GDM1 (cell line): Measurements from ENCODE around the gene SMYD3.

ENCODE experiments used
- DNase-seq: peaks from one replicate; lab custom pipeline; 2025; lab: John Stamatoyannopoulos, UW

The SMYD3 gene

DNA sequence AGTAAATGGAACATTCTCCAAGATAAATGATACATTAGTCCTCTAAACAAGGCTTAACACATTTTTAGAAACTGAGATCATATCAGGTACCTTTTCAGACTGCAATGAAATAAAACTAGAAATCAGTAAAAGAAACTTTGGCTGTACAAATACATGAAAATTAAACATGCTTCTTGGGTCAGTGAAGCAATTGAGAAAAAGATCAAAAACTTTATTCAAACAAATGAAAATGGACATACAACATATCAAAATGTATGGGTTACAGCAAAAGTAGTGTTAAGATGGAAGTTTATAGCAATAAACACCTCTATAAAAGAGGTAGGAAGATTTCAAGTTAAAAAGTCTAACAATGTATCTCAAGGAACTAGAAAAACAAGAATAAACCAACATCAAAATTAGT is 598.5 kb downstream of the SMYD3 start:
- DNase-seq = no peak

DNA sequence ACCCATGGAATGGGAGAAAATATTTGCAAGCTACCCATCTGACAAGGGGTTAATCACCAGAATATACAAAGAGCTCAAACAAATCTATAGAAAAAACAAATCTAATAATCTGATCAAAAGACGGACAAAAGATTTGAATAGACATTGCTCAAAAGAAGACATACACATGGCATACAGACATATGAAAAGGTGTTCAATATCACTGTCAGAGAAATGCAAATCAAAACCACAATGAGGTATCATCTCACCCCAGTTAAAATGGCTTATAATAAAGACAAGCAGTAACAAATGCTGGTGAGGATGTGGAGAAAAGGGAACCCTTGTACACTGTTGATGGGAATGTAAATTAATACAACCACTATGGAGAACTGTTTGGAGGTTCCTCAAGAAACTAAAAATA is 600.9 kb downstream of the SMYD3 start:
- DNase-seq = no peak

- DNase-seq = no peak
Observed at GRCh38 chr1:245903851-245904250, 603.2 kb downstream of the SMYD3 start.

DNA sequence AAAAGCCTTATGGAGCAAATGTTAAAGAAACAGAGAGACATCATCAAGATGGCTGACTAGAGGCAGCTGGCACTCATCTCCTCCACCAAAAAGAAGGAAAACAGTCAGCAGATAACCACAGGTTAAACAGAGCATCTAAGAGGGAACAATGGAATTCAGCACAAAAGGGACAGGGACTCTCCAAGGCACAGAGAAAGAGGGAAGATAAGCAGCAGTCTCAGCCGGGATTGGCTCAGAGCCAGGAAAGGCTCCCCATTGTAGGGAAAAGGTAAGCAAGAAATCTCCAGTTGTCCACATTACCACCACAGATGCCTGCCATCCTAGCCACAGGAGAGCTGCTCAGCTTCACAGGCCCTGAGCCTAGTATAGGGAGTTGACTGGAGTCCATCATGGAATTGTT is 605.5 kb downstream of the SMYD3 start:
- no peak for DNase-seq

- DNase-seq = no peak
Observed at GRCh38 chr1:245901037-245901436, 606.0 kb downstream of the SMYD3 start.

- no peak for DNase-seq
Observed at GRCh38 chr1:245898581-245898980, 608.5 kb downstream of the SMYD3 start.

GRCh38 chr1:245896258-245896657 is 610.8 kb downstream of the SMYD3 start:
- DNase-seq = no peak

- no peak for DNase-seq
Observed at GRCh38 chr1:245895455-245895959, 611.6 kb downstream of the SMYD3 start.

DNA sequence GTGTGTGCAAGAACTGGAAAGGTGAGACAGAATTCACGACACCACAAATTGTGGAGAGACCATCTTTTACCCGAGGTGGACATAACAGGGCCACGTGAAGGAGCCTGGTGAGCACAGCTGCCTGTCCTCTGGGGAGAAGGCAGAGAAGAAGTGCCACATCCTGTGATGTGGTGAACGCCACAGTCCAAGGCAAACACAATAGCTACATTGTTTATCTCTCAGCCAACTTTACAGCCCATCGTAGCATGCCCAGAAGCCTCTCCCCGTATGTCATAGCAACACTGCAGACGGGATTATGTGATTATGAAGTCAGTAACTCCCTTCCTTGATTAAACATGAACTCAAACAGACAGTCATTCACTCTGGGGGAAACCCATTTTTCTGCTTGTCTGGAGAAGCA is 612.2 kb downstream of the SMYD3 start:
- DNase-seq = no peak

DNA sequence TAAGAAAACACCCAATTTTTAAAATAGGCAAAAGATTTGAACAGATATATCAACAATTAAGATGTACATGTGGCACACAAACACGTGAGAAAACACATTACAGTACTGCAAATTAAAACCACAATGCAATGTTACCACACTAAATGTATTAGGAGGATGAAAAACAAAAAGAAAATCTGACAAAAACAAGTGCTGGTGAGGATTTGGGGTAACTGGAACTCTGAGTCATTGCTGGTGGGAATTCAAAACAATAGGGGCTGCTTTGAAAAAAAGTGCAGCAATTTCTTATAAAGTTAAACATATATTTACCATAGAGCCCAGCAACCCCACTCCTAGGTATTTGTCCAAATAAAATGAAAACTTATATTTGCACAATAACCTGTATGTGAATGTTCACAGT is 614.1 kb downstream of the SMYD3 start:
- no peak for DNase-seq

DNA sequence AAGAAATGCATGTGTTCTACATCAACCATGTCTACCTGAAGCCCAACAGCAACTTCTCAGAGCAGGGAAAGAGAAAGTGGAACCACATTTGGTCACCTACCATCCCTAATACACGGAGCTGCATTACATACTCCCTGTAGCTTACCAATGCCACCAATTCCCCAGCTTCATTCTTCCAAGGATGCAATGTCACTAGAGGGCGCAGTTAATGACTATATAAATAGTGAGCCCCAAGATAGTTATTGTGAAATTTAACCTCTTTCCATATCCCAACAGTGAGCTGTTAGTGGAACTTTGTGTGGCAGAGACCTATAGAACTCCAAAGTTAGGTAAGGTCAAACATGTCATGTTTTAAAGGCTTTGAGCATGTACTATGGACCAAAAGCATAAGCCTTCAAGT is 618.3 kb downstream of the SMYD3 start:
- DNase-seq = no peak

- DNase-seq = no peak
Observed at GRCh38 chr1:245887829-245888228, 619.2 kb downstream of the SMYD3 start.

GRCh38 chr1:245881767-245882391 is 625.2 kb downstream of the SMYD3 start:
- no peak for DNase-seq

DNA sequence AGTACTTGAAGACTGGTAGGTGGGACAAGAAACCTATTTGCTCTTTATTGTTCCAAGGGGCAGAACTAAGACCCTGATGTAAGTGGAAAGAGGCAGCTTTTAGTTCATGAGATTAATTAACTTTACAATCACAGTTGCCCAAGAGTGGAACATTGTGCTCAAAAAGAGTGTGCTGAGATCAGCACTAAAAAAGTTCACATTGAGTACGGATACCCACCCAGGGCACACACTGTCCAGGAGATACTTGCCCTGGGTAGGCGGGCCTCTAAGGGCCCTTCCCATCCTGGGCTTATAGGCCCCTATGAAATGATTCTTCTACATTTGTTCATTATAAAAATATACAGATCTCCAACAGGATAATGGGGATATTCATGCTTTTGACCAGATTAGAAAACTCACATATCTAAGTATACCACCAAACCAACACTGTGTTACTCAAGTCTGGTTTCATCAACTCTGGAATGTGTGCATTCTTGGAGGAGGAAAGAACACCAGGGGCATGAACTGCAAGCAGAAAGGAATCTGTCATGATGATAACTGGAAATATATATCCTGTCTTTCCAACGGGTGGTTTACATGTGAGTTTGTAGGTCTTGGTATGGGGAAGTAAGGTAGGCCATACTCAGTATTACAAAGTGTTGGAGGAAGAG is 626.2 kb downstream of the SMYD3 start:
- no peak for DNase-seq

DNA sequence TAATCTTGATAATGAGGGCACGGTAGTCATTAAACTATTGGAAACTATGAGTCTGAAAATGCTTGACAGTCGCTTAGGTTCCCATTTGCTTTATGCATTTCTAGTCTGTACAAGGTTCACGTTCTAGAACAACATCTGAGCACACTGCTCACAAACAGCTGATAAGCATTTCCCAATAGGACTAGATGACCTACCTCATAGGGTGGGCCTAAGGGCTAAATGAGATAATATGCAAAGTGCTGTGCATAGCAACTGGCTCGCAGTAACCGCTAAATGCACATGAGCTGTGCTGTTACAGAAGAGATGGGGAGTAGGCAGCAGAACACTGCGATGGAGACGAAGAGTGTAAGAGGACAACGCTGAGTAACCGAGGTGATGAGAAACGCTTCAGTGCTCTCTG is 628.0 kb downstream of the SMYD3 start:
- DNase-seq = no peak

- no peak for DNase-seq
Observed at GRCh38 chr1:245878585-245878984, 628.5 kb downstream of the SMYD3 start.

- DNase-seq = no peak
Observed at GRCh38 chr1:245877976-245878375, 629.1 kb downstream of the SMYD3 start.

- DNase-seq = no peak
Observed at GRCh38 chr1:245876586-245876985, 630.5 kb downstream of the SMYD3 start.

DNA sequence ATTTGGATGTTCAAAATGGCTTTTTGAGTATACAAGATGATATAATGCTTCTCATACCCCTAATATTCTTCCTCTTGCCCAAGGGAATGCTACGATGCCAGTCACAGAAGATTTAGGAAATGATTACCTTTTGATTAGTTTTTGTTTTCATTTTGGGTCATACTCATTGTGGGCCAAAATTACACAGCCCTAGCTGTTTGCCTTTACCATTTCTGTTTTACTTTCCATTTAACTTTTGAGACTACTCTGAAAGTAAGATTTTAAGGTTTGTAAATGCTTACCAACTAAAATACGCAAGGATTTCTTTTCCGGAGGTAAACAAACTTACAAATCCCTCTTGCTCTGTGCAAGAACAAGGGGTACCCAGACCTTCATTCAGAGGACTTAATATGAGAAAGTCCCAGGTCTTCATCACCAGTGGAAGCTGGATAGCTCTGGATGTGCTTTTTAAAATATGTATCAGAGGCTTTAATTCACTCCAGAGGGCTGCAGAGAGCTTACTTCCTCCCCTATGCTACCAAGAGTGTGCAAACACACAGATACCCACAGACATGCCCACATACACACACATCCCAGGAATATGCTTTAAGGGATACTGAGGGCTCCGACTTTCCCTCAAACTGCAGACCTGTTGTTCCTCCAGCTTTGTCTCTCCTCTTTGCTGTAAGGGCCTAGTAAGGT is 631.4 kb downstream of the SMYD3 start:
- no peak for DNase-seq

DNA sequence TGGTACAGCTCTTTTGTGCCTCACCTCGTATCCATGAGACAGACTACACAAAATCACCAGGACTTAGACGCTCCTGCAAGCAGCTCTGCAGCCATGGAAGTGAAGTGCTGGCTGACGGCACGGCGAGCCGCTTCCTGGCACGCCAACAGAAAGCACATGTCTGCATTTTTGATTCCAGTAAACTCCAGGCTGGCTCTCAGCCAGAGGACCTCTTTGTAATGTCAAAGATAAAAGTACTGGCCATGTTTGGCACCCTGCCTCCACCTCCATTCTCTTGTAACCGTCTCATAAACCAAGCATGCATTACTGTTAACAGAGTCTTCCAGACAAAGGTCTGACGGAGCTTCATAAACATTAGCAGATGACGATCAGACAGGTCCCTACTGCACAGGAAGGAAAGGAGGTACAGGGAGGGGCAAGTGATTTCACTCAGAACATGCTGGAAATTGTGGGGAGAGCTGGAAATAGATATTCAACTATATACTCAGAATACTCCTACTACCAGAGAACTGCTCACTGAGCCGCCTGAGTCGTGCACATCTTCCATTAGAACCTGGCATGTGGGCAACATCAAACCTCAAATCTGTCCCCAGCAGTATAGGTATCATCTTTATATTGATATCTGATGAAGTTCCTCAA is 632.0 kb downstream of the SMYD3 start:
- DNase-seq = no peak

DNA sequence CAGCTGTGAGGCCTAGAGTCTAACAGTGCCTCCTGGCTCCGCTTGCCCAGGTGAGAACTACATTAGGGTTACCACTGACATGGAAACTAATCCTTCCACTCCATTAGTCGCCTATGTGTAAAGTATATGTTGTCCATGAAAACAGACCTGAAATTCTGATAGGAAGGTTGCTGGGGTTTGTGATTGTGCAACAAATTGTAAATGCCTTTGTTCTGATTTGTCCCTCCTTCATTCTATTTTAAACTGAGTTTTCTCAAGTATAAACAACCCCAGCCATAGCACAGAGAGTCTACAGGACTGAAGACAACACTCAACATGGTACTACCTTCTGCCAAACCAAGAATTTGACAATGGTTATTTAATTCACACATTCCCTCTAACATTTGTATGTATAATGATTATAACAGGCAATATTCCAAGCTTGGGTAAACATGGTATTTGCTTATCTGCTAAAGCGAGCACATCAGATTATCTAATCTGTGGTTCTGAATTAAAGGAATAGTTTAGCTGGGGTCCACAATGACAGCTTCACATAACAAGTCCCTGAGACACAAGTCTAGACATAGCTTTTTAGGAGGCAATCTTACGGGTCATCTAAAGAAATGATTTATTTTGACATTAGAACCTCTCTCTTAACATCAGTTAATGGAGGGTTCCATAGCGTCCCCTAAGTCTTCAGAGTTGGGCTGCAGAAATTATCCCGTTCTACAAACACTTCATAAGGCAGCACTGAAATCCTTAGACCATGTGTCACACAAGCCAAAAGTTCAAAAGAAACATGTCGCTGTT is 633.0 kb downstream of the SMYD3 start:
- no peak for DNase-seq

DNA sequence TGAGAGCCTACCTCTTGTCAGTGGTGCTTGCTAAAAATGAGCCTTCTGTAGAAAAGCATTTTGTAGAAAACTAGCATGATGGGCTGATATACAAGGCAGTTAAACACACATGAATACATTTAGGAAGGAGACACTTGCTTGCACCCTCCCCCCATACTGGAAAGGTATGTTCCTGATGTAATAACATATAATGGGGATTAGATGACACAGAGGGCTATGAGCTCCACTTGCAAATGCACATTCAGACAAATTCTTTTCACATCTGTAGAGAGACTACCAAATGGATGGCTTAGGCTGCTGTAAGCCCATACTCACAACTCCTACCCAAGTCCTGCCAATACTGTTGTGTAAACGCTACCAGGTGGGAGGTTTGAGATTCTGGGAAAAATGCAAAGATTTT is 634.0 kb downstream of the SMYD3 start:
- DNase-seq = no peak
